Activated effector memory CD4-positive, alpha-beta T cell treated with Interleukin-2 at 50 U/mL for 16 hours (primary cell): Measurements from ENCODE around the gene P4HA1.
"Not testable (repeated sequence)": the region's sequence is repeated elsewhere in the genome, so short reads cannot be mapped to it uniquely, and the experiment has no call there.

ENCODE experiments used
- DNase-seq: peaks from one replicate; pipeline ENCODE4 v3.0.0-alpha.2; 2020

Gene P4HA1

DNA sequence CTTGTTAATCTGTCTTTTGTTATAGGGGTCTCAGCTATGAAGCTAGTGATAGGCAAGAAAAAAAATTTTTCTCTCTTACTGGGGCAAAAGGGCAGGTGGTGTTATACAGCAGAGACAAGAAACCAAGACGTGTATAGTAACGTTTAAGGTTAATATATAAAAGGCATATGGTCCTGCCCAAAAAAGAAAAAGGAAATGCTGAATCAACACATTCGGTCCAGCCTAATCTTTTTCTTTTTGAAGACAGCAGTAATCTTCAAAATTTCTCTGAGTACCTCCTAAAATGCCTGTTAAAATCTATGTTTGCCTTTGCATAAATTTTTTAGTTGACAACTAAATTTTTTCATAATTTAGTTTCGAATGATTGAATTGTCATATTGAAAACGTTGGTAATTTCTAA is 54.5 kb downstream of the P4HA1 start:
- DNase-seq: no peak

DNA sequence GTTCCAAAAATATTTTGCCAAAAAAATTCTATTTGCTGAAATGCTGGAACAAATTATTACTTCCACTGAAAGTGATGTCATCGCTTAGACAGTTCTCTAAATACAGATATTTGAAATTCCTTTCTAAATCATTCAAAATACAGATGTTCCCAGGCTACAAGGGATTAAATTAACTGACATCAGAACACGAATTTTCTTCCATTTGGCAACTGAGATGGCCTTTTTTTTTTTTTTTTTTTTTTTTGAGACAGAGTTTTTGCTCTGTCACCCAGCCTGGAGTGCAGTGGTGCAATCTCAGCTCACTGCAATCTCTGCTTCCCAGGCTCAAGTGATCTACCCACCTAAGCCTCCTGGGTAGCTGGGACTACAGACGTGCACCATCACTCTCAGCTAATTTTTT is 57.0 kb downstream of the P4HA1 start:
- no peak for DNase-seq

DNA sequence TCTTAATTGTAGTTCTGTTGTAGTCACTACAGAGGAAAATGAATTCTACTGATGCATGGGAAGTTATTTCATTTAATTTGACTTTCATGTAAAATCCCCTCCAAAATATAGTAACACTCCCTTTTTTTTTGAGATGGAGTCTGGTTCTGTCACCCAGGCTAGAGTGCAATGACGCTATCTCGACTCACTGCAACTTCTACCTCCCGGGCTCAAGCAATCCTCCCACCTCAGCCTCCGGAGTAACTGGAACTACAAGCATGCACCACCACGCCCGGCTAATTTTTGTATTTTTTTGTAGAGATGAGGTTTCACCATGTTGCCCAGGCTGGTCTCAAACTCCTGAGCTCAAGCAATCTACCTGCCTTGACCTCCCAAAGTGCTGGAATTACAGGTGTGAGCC is 60.4 kb downstream of the P4HA1 start:
- DNase-seq: not testable (repeated sequence)

DNA sequence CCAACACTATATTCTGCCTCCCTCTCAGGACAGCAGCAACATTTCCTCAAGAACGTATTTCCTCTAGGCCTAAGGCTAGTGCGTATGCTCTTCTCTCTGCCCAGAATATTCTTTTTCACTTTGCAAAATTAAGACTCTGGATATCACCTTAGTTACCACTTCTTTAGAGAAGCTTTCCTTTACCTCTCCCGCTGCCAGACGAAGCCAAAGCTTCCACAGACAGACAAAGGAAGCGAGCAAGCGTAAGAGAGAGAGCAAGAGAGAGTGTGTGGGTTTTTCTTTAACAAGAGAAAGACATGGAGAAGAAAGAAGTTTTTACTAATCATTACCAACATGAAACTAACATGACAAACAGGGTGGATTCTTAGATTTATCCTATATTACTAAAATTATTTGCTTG is 64.1 kb downstream of the P4HA1 start:
- no peak for DNase-seq

DNA sequence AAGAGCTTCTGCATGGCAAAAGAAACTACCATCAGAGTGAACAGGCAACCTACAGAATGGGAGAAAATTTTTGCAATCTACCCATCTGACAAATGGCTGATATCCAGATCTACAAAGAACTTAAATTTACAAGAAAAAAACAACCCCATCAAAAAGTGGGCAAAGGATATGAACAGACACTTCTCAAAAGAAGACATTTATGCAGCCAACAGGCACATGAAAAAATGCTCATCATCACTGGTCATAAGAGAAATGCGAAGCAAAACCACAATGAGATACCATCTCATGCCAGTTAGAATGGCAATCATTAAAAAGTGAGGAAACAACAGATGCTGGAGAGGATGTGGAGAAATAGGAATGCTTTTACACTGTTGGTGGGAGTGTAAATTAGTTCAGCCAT is 70.0 kb downstream of the P4HA1 start:
- DNase-seq: not testable (repeated sequence)

DNA sequence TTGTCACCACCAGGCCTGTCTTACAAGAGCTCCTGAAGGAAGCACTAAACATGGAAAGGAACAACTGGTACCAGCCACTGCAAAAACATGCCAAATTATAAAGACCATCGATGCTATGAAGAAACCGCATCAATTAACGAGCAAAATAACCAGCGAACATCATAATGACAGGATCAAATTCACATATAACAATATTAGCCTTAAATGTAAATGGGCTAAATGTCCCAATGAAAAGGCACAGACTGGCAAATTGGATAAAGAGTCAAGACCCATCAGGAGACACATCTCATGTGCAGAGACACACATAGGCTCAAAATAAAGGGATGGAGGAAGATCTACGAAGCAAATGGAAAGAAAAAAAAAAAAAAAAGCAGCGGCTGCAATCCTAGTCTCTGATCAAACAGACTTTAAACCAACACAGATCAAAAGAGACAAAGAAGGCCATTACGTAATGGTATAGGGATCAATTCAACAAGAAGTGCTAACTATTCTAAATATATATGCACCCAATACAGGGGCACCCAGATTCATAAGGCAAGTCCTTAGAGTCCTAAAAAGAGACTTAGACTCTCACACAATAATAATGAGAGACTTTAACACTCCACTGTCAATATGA is 73.1 kb downstream of the P4HA1 start:
- not testable (repeated sequence) for DNase-seq

DNA sequence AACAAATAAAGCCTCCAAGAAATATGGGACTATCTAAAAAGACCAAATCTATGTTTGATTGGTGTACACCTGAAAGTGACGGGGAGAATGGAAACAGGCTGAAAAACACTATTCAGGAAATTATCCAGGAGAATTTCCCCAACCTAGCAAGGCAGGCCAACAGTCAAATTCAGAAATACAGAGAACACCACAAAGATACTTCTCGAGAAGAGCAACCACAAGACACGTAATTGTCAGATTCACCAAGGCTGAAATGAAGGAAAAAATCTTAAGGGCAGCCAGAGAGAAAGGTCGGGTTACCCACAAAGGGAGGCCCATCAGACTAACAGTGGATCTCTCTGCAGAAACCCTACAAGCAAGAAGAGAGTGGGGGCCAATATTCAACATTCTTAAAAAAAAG is 73.7 kb downstream of the P4HA1 start:
- DNase-seq: not testable (repeated sequence)

DNA sequence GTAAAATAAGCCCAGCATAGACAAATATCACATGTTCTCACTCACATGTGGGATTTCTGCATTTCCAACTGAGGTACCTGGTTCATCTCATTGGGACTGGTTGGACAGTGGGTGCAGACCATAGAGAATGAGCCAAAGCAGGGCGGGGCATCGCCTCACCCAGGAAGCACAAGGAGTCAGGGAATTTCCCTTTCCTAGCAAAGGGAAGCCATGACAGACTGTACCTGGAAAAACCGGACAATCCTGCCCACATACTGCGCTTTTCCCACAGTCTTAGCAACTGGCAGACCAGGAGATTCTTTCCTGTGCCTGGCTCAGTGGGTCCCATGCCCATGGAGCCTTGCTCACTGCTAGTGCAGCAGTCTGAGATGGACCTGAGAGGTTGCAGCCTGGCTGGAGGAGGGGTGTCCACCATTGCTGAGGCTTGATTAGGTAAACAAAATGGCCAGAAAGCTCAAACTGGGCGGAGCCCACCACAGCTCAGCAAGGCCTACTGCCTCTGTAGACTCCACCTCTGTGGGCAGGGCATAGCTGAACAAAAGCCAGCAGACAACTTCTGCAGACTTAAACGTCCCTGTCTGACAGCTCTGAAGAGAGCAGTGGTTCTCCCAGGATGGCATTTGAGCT is 75.0 kb downstream of the P4HA1 start:
- DNase-seq: not testable (repeated sequence)

DNA sequence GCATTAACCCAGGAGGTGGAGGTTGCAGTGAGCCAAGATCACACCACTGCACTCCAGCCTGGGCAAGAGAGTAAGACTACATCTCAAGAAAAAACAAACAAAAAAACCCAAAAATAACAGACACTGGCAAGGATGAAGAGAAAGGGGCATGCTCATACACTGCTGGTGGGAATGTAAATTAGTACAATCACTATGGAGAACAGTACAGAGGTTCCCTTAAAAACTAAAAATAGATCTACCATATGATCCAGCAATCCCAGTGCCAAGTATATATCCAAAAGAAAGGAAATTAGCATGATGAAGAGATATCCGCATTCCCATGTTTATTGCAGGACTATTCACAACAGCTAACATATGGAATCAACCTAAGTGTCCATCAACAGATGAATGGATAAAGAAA is 75.6 kb downstream of the P4HA1 start:
- DNase-seq: no peak

DNA sequence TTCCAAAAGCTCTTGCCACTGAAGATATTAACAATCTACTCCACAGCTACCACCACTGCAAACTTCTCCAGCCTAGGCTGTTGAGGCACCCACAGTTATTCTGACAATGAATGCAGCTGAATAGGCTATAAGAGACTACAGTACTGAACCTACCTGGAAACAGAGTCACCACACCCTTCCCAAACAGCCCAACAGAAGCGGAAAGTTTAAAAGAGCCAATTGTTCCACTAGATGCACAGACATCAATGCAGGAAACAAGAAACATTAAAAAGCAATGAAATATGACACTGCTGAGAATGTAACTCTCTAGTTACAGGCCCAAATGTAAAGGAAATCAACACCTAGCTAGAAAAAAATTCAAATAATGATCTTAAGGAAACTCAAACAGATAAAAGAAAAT is 77.6 kb downstream of the P4HA1 start:
- DNase-seq: no peak

DNA sequence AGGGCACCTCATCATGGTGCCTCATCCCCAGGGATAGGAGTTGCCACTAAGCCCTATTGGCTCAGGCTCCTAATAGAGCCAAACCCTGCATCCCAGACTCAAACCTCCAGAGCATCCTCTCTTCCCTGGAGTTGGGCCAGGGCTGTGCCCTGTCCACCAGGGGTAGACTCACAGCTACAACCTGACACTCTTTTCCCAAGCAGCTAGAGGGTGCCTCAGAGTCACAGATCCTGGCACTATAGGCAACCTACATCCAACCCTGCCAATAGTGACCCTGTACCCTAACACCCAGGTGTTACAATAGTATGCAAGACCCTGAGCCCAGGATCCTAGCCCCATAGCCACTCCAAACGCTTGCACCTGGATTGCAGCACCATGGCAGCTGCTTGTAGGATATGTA is 78.0 kb downstream of the P4HA1 start:
- no peak for DNase-seq

DNA sequence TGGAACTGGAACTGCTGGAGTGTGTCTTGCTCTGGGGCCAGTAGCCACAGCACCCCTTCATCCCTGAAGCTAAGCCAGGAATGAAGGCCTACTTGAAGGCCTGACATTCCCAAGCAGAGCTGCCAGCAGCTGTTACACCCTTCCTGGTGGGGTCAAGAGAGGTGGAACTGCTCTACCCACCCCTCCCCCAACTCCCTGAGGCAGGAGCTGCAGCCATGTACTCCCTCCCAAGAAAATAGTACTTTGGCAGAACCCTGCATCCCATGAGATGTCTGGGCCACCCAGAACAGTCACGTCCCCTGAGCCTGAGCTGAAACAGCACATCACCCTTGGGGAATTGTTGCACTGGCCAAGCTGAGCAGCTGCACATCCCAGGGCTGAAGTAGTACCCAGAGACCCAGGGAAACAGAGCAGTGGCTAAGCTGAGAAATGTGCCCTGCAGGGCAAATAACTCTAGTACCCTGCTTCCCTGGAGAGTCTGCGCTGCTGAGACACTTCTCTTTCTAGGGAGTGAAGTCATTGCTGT is 78.6 kb downstream of the P4HA1 start:
- no peak for DNase-seq

DNA sequence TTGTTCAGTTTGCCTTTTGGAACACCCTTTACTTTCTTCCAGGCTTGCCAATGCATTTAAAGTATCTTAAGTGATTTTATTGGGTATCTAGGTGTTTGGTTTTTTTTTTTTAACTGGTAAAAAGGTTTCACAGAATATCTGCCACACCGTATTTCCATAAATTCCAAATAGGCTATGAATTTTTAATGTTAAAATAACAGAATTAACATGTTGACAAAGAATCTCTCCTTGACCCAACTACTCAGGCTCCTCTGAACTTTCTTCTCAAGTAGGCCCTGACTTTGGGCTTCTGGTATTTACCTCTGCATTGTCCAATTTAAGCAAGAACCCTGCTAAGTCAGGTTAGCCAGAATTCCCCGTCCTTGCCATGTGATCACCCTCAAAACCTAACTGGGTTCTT is 80.9 kb downstream of the P4HA1 start:
- no peak for DNase-seq

DNA sequence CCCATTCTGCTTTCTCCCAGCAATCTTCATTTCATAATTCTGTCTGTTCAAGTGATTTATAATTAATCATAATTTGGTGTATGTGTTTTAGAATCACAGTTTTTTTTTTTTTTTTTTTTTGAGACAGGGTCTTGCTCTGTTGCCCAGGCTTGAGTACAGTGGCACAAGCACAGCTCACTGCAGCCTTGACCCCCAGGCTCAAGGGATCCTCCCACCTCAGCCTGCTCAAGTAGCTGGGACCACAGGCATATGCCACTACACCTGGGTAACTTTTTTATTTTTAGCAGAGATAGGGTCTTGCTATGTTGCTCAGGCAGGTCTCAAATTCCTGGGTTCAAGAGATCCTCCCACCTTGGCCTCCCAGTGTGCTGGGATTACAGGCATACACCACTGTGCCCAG is 92.8 kb downstream of the P4HA1 start:
- DNase-seq: no peak

DNA sequence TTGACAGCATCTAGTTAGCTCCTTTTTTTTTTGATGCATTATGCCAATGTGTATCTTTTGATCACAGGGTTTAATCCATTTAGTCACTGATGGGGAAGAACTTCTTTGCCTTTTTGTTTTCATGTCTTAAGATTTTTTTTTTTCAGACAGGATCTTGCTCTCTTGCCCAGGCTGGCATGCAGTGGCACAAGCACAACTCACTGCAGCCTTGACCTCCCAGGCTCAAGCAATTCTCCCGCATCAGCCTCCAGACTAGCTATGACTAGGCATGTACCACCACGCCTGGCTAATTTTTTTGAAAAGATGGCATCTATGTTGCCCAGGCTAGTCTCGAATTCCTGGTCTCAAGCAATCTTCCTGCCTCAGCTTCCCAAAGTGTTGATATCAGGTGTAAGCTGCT is 95.7 kb downstream of the P4HA1 start:
- DNase-seq: no peak

DNA sequence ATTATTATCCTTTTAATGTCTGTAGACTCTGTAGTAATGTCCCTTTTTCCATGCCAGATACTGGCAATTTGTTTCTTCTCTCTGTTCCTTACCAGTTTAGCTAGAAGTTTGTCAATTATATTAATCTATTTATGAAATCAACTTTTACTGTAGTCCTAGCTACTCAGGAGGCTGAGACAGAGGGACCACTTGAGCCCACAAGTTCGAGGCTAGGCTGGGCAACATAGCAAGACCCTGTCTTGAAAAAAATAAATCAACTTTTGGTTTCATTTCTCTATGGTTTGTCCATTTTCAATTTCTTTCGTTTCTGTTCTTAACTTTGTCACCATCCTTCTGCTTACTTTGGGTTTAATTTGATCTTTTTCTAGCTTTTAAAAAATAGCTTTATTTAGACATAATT is 99.6 kb downstream of the P4HA1 start:
- no peak for DNase-seq

DNA sequence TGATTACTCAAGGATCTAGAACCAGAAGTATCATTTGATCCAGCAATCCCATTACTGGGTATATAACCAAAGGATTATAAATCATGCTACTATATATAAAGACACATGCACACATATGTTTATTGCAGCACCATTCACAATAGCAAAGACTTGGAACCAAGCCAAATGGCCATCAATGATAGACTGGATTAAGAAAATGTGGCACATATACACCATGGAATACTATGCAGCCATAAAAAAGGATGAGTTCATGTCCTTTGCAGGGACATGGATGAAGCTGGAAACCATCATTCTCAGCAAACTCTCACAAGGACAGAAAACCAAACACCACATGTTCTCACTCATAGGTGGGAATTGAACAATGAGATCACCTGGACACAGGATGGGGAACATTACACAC is 101.2 kb downstream of the P4HA1 start:
- not testable (repeated sequence) for DNase-seq

DNA sequence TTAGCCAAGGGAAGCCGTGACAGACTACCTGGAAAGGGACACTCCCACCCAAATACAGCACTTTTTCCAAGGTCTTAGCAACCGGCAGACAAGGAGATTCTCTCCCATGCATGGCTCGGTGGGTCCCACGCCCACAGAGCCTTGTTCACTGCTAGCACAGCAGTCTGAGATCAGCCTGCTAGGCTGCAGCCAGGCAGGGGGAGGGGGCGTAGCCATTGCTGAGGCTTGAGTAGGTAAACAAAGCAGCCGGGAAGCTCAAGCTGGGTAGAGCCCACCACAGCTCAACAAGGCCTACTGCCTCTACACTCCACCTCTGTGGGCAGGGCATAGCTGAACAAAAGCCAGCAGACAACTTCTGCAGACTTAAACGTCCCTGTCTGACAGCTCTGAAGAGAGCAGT is 106.9 kb downstream of the P4HA1 start:
- not testable (repeated sequence) for DNase-seq

DNA sequence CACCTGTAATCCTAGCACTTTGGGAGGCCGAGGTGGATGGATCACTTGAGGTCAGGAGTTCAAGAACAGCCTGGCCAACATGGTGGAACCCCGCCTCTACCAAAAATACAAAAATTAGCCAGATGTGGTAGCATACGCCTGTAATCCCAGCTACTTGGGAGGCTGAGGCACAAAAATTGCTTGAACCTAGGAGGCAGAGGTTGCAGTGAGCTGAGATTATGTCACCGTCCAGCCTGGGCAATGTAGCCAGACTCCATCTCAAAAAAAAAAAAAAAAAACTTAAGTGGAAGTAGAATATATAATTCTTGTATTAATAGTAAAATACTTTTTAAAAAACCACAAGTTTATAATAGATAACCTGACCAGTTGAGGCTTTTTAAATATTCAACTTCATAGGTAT is 112.0 kb downstream of the P4HA1 start:
- not testable (repeated sequence) for DNase-seq

DNA sequence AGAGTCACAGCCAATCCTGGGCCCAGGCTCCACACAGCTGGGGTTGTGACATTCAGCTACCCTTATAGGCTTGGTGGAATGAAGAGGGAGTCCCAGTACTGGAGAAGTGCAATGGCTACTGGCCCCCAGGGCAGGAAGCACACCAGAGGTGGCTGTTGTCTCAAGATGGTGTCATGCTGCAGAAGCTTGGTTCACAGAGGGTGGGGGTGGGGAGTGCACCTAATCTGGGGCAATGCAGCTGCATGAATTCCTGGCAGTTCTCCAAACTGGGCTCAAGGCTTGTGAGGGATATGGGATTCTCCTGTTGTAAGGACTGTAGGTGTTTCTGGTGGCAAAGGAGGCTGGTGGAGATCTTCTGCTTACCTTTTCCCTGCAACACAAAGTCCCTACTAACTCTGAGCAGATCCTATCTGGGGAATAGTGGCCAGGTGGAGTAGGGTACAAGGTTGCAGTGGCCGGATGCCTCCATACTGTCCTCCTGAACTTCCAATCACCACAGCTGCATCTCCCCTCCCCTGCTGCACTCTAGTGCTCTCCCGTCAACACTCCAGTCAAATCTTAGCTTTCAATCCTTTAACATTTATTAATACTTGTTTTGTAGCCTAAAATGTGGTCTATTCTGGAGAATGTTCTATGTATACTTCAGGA is 114.7 kb downstream of the P4HA1 start:
- DNase-seq: no peak

DNA sequence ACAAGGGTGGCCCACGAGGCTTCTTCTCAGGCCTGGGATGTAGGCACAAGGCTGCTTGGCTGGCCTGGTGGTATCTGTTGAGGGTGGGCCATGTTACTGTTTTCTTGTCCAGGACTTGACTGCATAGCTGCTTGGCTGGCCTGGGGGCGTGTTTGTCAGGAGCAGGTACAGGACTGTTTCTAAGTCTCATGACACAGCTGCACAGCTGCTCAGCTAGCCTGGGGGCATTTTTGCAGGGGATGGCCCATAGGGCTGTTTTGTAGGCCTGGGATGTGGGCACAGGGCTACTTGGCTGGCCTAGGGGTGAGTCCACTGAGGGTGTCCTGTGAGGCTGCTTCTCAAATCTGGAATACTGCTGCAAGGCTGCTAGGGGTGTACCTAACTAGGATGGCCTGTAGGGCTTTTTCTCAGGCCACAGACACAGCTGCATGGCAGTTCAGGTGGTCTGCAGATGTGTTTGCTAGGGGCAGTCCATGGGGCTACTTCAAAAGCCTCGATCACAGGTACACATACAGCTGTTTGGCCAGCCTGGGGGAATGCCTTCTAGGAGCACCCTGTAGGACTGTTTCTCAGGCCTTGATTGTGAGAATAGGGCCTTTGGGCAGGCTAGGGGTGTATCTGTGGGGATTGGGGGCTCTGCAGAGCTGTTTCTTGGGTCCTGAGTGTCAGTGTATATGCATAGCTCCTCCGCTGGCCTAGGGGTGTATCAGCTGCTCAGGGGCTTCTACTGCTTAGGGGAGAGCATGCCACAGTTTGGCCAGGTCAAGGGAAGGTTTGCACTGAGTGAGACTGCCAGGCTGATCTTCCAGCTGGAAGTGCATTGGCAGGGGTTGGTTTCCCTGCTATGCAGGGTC is 115.4 kb downstream of the P4HA1 start:
- DNase-seq: no peak

DNA sequence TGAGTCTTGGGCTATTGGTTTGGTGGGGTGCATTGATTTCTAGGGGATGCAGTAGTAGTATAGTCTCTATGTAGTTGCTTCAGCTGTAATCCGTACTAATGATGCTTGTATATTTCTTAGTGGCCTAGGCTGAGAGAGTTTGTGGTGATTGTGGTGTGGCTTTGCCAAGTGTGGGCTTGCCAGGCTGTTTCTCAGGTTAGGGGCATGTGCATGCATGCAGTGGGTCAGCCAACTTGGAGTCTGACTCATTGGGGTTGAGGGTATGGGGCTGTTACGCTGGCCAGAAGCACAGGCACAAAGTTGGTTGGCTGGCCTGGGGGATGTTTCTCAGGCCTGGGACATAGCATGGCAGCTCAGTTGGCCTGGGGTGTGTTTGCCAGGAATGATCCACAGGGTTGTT is 116.3 kb downstream of the P4HA1 start:
- no peak for DNase-seq

DNA sequence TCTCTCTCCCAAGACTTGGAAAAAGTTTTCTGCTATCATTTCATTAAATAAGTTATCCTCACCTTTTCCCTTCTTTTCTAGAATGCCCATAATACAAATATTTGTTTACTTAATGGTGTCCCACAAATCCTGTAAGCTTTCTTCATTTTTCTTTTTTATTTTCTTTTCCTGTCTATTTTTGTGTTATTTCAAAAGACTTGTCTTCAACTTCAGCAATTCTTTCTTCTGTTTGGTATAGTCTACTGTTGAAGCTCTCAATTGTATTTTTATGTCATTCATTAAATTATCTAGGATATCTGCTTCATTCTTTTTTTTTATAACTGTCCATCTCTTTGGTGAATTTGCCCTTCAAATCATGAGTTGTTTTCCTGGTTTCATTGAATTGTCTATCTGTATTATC is 117.0 kb downstream of the P4HA1 start:
- no peak for DNase-seq
